B cell (primary cell): Measurements from ENCODE around the gene SDK2.

Experiments used
- CTCF ChIP-seq: fragments of 200-600 bp; IDR thresholded peaks from one replicate; pipeline ENCODE4 v1.8.0; 2022; ENCODE audit warnings: antibody characterized with exemption, mild to moderate bottlenecking
- EZH2 ChIP-seq: IDR thresholded peaks from 2 replicates; pipeline ENCODE4 v1.6.1; 2012; ENCODE audit warnings: borderline replicate concordance, low read depth, mild to moderate bottlenecking, moderate library complexity, low read length; ENCODE audit not compliant: insufficient read depth, poor library complexity, severe bottlenecking

DNA sequence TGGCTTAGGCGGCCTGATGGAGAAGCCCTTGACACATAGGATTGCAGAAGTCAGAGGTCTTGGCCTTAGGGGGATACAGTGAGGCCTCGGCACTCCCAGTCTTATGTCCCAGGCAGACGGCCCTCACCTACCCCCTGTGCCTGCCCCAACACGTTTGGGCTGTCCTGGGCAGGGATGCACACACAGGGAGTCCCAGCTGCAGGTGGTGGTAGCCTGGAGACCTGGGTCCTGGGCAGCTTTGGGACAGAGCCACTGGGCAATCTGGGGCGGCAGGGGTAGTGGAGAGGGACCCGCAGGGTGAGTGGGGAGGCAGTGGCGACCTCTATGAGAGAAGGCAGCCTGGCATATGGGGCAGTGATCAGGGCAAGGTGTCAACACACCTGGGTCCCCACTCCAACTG lies 48.3 kb downstream of the SDK2 start:
- no peak for TF ChIP-seq CTCF
- no peak for TF ChIP-seq EZH2
